Measurements from ENCODE around the gene SDS. TPM values are rescaled to one million over a fixed set of nuclear protein-coding genes. Genes with fewer than 3 reads are reported as not detected.

Gene SDS
- total RNA-seq, 5 donors from 2014 or later (not counting 1 experiment from before 2014, with no cell fraction given): 0.18 to 0.26 TPM; not detected in 3

GRCh38 chr12:113368331-113368730 is 35.4 kb downstream of the SDS start:
- H3K27me3 Mint-ChIP-seq: no peaks in the 10 kb centered on the region
- ChIA-PET CTCF (no interaction called here), POLR2A (no interaction called here)
- H3K9me3 Mint-ChIP-seq: no peaks in the 10 kb centered on the region
- Histone ChIP-seq H3K4me3 (ENCODE audit: control insufficient read depth in 1 of 2, extremely low read depth in 1 of 2, low read length in 1 of 2) (no peak overlapping the region), H3K27me3 (replicated peaks in 1 of 2; ENCODE audit: control insufficient read depth in 2 of 2, extremely low read depth in 1 of 2, insufficient read depth in 2 of 2, low read length in 1 of 2) (no peaks in the 10 kb centered on the region), H3K27ac (ENCODE audit: low read length) (no peak overlapping the region), H3K4me1 (ENCODE audit: control insufficient read depth in 1 of 2, extremely low read depth in 1 of 2, insufficient read depth in 2 of 2, low read length in 2 of 2) (no peaks in the 10 kb centered on the region), H3K36me3 (ENCODE audit: control insufficient read depth in 2 of 2, extremely low read depth in 1 of 2, insufficient read depth in 1 of 2, low read length in 1 of 2) (peaks cover 0 to 10% of the 10 kb centered on the region in 2 donors), H3K9me3 (no peaks in the 10 kb centered on the region)
- 100% methylated on average over 3 of the region's 4 CpGs for WGBS (ENCODE audit: insufficient coverage)
- DNase-seq: no peak
- peaks cover 43% of the 10 kb centered on the region for H3K36me3 Mint-ChIP-seq
- peaks cover 2 to 13% (median 4%) of the 10 kb centered on the region in 3 donors for H3K4me1 Mint-ChIP-seq
- no peak overlapping the region for H3K4me3 Mint-ChIP-seq
- ATAC-seq (replicated peaks in 1 of 4): no peak
- H3K27ac Mint-ChIP-seq: no peak overlapping the region

- H3K4me3 Mint-ChIP-seq: no peak overlapping the region
- no peak for DNase-seq
- H3K36me3 ChIP-seq (ENCODE audit: control insufficient read depth in 2 of 2, extremely low read depth in 1 of 2, insufficient read depth in 1 of 2, low read length in 1 of 2): no peaks in the 10 kb centered on the region
- CTCF ChIA-PET: no interaction called here
- no peaks in the 10 kb centered on the region for H3K4me1 ChIP-seq (ENCODE audit: control insufficient read depth in 1 of 2, extremely low read depth in 1 of 2, insufficient read depth in 2 of 2, low read length in 2 of 2)
- no peaks in the 10 kb centered on the region for H3K27me3 Mint-ChIP-seq
- no peak overlapping the region for H3K27ac Mint-ChIP-seq
- H3K27ac ChIP-seq (ENCODE audit: low read length): no peak overlapping the region
- no peaks in the 10 kb centered on the region for H3K9me3 Mint-ChIP-seq
- no peak overlapping the region for H3K4me3 ChIP-seq (ENCODE audit: control insufficient read depth in 1 of 2, extremely low read depth in 1 of 2, low read length in 1 of 2)
- H3K4me1 Mint-ChIP-seq: peaks cover 3 to 16% (median 4%) of the 10 kb centered on the region in 3 donors
- WGBS (ENCODE audit: insufficient coverage): 50% methylated on average over 1 of the region's 4 CpGs
- ATAC-seq (replicated peaks in 1 of 4): no peak
- H3K36me3 Mint-ChIP-seq: peaks cover 36% of the 10 kb centered on the region
- no peaks in the 10 kb centered on the region for H3K27me3 ChIP-seq (replicated peaks in 1 of 2; ENCODE audit: control insufficient read depth in 2 of 2, extremely low read depth in 1 of 2, insufficient read depth in 2 of 2, low read length in 1 of 2)
- POLR2A ChIA-PET: no interaction called here
- no peaks in the 10 kb centered on the region for H3K9me3 ChIP-seq
Observed at GRCh38 chr12:113366827-113367226, 36.9 kb downstream of the SDS start.

- Histone ChIP-seq H3K9me3 (no peaks in the 10 kb centered on the region), H3K4me3 (ENCODE audit: control insufficient read depth in 1 of 2, extremely low read depth in 1 of 2, low read length in 1 of 2) (no peak overlapping the region), H3K36me3 (ENCODE audit: control insufficient read depth in 2 of 2, extremely low read depth in 1 of 2, insufficient read depth in 1 of 2, low read length in 1 of 2) (no peaks in the 10 kb centered on the region), H3K27me3 (replicated peaks in 1 of 2; ENCODE audit: control insufficient read depth in 2 of 2, extremely low read depth in 1 of 2, insufficient read depth in 2 of 2, low read length in 1 of 2) (no peaks in the 10 kb centered on the region), H3K27ac (ENCODE audit: low read length) (no peak overlapping the region), H3K4me1 (ENCODE audit: control insufficient read depth in 1 of 2, extremely low read depth in 1 of 2, insufficient read depth in 2 of 2, low read length in 2 of 2) (no peaks in the 10 kb centered on the region)
- Mint-ChIP-seq H3K9me3 (no peaks in the 10 kb centered on the region), H3K36me3 (peaks cover 33% of the 10 kb centered on the region), H3K4me1 (peaks cover 4 to 16% (median 7%) of the 10 kb centered on the region in 3 donors), H3K27me3 (no peaks in the 10 kb centered on the region), H3K4me3 (no peak overlapping the region), H3K27ac (no peak overlapping the region)
- DNase-seq: no peak
- ChIA-PET CTCF (no interaction called here), POLR2A (interaction anchor here in 1 of 2 donors (0.6 kb wide), 1 partner anchor 35 kb away, joined by 5 read pairs; no protein-coding TSS in a partner anchor)
- WGBS (ENCODE audit: insufficient coverage): 100% methylated on average over 1 of the region's 7 CpGs
- no peak for ATAC-seq (replicated peaks in 1 of 4)
Observed at GRCh38 chr12:113365639-113366395, 37.9 kb downstream of the SDS start.

DNA sequence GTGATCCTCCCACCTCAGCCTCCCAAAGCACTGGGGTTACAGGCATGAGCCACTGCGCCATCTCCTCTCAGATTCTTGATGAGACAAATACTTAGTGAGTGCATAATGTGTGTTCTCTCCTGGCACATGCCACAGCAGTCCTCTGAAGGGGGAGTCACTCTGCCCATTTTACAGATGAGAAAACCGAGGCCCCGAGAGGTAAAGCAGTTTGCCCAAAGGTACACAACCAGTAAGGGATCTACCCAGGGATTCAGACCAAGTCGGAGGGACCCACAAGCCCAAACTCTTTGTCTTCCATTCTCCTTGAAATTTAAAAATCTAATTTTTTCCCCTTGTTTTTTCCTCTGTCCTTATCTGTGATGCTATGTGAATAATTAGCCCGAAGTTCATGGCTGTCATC is 39.0 kb downstream of the SDS start:
- H3K27ac ChIP-seq (ENCODE audit: low read length): no peak overlapping the region
- H3K27me3 ChIP-seq (replicated peaks in 1 of 2; ENCODE audit: control insufficient read depth in 2 of 2, extremely low read depth in 1 of 2, insufficient read depth in 2 of 2, low read length in 1 of 2): no peaks in the 10 kb centered on the region
- no peak for ATAC-seq (replicated peaks in 1 of 4)
- H3K27ac Mint-ChIP-seq: no peak overlapping the region
- H3K9me3 Mint-ChIP-seq: no peaks in the 10 kb centered on the region
- peaks cover 0 to 1% of the 10 kb centered on the region in 2 experiments for H3K4me1 ChIP-seq (ENCODE audit: control insufficient read depth in 1 of 2, extremely low read depth in 1 of 2, insufficient read depth in 2 of 2, low read length in 2 of 2)
- H3K9me3 ChIP-seq: no peaks in the 10 kb centered on the region
- no peak for DNase-seq
- POLR2A ChIA-PET: no interaction called here
- H3K36me3 Mint-ChIP-seq: peaks cover 30% of the 10 kb centered on the region
- H3K36me3 ChIP-seq (ENCODE audit: control insufficient read depth in 2 of 2, extremely low read depth in 1 of 2, insufficient read depth in 1 of 2, low read length in 1 of 2): no peaks in the 10 kb centered on the region
- no peaks in the 10 kb centered on the region for H3K27me3 Mint-ChIP-seq
- CTCF ChIA-PET: no interaction called here
- H3K4me3 ChIP-seq (ENCODE audit: control insufficient read depth in 1 of 2, extremely low read depth in 1 of 2, low read length in 1 of 2): no peak overlapping the region
- WGBS (ENCODE audit: insufficient coverage): 100% methylated on average over 3 of the region's 5 CpGs
- no peak overlapping the region for H3K4me3 Mint-ChIP-seq
- peaks cover 9 to 20% (median 12%) of the 10 kb centered on the region in 3 donors for H3K4me1 Mint-ChIP-seq

DNA sequence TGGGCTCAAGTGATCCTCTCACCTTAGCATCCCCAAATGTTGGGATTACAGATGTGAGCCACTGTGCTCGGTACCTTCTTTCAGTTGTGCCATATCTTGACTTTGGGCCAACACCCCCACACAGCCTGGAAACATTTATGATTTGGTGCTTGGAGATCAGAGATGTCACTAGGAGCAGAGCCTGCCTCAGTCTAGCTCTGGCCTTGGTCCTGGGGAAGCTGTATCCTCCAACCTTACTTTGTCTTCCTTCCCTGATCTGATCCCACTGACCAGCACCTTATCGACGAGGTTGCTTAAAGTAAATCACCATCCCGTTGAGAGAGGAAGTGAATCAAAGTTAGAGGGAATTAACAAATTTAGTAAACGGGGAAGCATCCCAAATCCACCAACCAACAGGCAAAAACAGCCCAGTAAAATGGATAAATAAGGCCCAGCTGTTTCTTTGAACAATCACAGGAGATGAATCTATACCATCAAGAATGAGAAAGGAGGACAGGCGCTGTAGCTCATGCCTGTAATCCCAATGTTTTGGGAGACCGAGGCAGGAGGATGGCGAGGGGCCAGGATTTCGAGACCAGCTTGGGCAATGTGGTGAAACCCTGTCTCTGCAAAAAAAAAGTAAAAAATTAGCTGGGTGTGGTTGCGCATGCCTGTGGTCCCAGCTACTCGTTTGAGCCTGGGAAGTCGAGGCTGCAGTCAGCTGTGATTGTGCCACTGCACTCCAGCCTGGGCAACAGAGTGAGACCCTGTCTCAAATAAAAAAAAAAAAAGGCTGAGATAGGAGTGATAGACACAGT is 41.9 kb downstream of the SDS start:
- Histone ChIP-seq H3K4me3 (ENCODE audit: control insufficient read depth in 1 of 2, extremely low read depth in 1 of 2, low read length in 1 of 2) (no peak overlapping the region), H3K36me3 (ENCODE audit: control insufficient read depth in 2 of 2, extremely low read depth in 1 of 2, insufficient read depth in 1 of 2, low read length in 1 of 2) (no peaks in the 10 kb centered on the region), H3K4me1 (ENCODE audit: control insufficient read depth in 1 of 2, extremely low read depth in 1 of 2, insufficient read depth in 2 of 2, low read length in 2 of 2) (peaks cover 4 to 20% of the 10 kb centered on the region in 2 experiments), H3K27ac (ENCODE audit: low read length) (no peak overlapping the region), H3K27me3 (replicated peaks in 1 of 2; ENCODE audit: control insufficient read depth in 2 of 2, extremely low read depth in 1 of 2, insufficient read depth in 2 of 2, low read length in 1 of 2) (no peaks in the 10 kb centered on the region), H3K9me3 (no peaks in the 10 kb centered on the region)
- ATAC-seq (replicated peaks in 1 of 4) (no peak), DNase-seq (no peak)
- ChIA-PET POLR2A (no interaction called here), CTCF (interaction anchor here (0.6 to 0.7 kb wide), 3 partner anchors 11 to 1315 kb away, joined by 3 read pairs; no protein-coding TSS in a partner anchor)
- Mint-ChIP-seq H3K4me1 (peaks cover 22 to 29% (median 22%) of the 10 kb centered on the region in 3 donors), H3K36me3 (peaks cover 18% of the 10 kb centered on the region), H3K9me3 (no peaks in the 10 kb centered on the region), H3K4me3 (no peak overlapping the region), H3K27ac (peak overlapping the region in 1 of 2 donors; percentile 8), H3K27me3 (no peaks in the 10 kb centered on the region)
- WGBS (ENCODE audit: insufficient coverage): 89% methylated on average over 6 of the region's 12 CpGs

DNA sequence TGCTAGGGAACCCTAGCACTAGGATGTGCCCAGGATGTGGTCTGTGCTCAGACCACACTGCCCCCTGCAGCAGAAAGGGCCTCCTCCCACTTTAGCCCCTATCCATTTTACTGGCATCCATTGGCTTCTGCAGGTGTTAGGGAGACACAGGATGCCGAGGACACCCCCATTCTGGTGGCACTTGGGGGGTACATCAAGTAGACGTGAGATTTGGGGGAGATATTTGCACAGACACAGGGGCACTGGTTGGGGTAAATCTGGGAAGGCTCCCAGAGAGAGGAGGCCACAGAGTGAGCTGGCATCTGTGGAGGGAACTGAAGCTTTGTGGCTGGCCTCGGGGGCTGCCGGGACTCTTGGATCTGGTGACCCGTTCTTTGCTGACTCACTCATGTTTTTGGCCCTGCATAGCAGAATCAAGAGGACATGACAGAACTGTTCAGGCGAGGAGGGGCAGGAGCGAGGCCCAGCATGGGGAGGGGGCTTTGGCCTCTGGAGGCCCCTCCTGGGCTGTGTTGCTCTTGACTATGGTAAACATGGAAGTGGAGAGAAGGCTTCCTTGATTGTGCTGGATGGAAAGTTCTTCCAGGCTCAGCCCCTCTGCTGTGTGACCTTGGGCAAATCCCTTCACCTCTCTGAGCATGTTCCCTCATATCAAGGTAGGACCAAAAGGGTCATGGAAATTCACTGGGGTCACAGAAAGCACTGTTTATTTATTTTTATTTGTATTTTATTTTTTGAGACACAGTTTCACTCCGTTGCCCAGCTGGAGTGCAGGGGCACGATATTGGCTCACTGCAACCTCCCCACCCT is 43.5 kb downstream of the SDS start:
- H3K4me1 ChIP-seq (ENCODE audit: control insufficient read depth in 1 of 2, extremely low read depth in 1 of 2, insufficient read depth in 2 of 2, low read length in 2 of 2): peaks cover 4 to 20% of the 10 kb centered on the region in 2 experiments
- DNase-seq: no peak
- whole genome bisulfite sequencing (ENCODE audit: insufficient coverage): 82% methylated on average over 7 of the region's 9 CpGs

More for the DNA sequence above, 43.5 kb downstream of the SDS start:
- ATAC-seq (replicated peaks in 1 of 4): no peak
- Mint-ChIP-seq H3K4me3 (peak overlapping the region in 2 of 3 donors; percentile 86 to 90), H3K4me1 (peaks cover 22 to 29% (median 22%) of the 10 kb centered on the region in 3 donors), H3K27me3 (no peaks in the 10 kb centered on the region), H3K36me3 (peaks cover 9% of the 10 kb centered on the region), H3K27ac (peak overlapping the region; percentile 66 to 88), H3K9me3 (no peaks in the 10 kb centered on the region)
- Histone ChIP-seq H3K4me3 (ENCODE audit: control insufficient read depth in 1 of 2, extremely low read depth in 1 of 2, low read length in 1 of 2) (no peak overlapping the region), H3K9me3 (no peaks in the 10 kb centered on the region), H3K27ac (ENCODE audit: low read length) (peak overlapping the region; percentile 3), H3K36me3 (ENCODE audit: control insufficient read depth in 2 of 2, extremely low read depth in 1 of 2, insufficient read depth in 1 of 2, low read length in 1 of 2) (no peaks in the 10 kb centered on the region), H3K27me3 (replicated peaks in 1 of 2; ENCODE audit: control insufficient read depth in 2 of 2, extremely low read depth in 1 of 2, insufficient read depth in 2 of 2, low read length in 1 of 2) (no peaks in the 10 kb centered on the region)
- CTCF ChIA-PET: no interaction called here
- POLR2A ChIA-PET: interaction anchor here in 1 of 2 donors (0.8 kb wide), 1 partner anchor 105 kb away, joined by 6 read pairs; no protein-coding TSS in a partner anchor

Data from T-cell (primary cell).